ENCODE results near the gene PIGR. TPM values are rescaled to one million over a fixed set of nuclear protein-coding genes. Genes with fewer than 3 reads are reported as not detected.

Gene PIGR
- total RNA-seq, 6 donors from 2014 or later = 396 to 1,034 (median 618) TPM

DNA sequence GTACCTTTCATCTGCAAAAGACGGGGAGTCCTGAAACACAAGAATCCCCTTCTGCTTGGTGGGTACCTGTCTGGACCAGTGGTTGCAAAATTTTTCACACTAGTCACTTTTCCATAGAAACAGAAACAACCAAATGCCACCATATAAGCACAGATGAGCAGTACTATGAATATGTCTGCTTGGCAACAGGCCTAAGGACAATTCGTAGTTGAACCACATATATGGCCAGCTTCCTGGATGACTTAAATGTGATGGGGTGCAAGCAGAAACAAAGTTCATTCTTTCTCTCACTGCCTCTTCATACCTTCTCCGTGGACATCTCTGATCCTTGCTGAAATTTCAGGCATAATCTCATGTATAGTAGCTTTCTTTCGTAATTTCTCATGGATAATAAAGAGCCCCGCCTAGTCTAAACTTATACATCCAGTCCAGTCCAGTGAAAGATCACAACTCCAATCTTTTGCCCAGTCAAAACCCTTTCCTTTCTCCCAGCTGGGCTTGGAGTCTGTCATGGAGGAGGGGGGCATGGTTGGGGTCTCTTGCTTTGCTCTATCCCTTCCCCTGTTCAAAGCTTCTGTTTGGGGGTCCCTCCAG lies 16.9 kb upstream of the PIGR start:
- Histone ChIP-seq H3K4me1 (peaks cover 10 to 15% (median 13%) of the 10 kb centered on the region in 4 donors), H3K9me3 (no peaks in the 10 kb centered on the region), H3K4me3 (no peak overlapping the region), H3K27me3 (no peaks in the 10 kb centered on the region), H3K27ac (no peak overlapping the region), H3K36me3 (no peaks in the 10 kb centered on the region)
- 86 to 88% methylated on average over 5 of the region's 5 CpGs for WGBS, 2 donors
- TF ChIP-seq POLR2AphosphoS5 (IDR thresholded peaks at IDR 0.05) (no peak), POLR2A (IDR thresholded peaks at IDR 0.05) (no peak), EP300 (IDR thresholded peaks at IDR 0.05) (no peak)
- TF ChIP-seq, protein P1, sequence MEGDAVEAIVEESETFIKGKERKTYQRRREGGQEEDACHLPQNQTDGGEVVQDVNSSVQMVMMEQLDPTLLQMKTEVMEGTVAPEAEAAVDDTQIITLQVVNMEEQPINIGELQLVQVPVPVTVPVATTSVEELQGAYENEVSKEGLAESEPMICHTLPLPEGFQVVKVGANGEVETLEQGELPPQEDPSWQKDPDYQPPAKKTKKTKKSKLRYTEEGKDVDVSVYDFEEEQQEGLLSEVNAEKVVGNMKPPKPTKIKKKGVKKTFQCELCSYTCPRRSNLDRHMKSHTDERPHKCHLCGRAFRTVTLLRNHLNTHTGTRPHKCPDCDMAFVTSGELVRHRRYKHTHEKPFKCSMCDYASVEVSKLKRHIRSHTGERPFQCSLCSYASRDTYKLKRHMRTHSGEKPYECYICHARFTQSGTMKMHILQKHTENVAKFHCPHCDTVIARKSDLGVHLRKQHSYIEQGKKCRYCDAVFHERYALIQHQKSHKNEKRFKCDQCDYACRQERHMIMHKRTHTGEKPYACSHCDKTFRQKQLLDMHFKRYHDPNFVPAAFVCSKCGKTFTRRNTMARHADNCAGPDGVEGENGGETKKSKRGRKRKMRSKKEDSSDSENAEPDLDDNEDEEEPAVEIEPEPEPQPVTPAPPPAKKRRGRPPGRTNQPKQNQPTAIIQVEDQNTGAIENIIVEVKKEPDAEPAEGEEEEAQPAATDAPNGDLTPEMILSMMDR (IDR thresholded peaks at IDR 0.05) = no peak
- ATAC-seq (ENCODE audit: low FRiP score in 2 of 2) (no peak), DNase-seq (no peak)

DNA sequence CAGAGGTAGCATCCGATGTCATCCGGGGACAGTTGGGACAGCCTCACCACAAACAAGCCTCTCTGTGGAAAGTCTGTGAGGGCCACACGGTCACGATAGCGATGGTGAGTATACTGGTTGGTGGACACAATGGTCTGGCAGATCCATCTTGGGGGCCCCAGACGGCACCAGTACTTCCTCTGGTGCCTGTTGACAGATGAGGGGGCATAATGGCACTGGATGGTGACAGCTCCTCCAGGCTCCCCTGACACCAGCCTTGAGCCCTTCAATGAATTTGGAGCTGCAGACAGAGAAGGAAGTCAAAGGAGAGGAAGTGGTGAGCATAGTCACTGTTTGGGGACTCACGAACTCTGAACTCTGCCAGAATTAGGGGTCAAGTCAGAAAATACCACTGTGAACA lies 16.0 kb upstream of the PIGR start:
- DNase-seq = no peak
- Histone ChIP-seq H3K27me3 (no peaks in the 10 kb centered on the region), H3K4me3 (no peak overlapping the region), H3K4me1 (peaks cover 4 to 13% (median 5%) of the 10 kb centered on the region in 4 donors), H3K36me3 (no peaks in the 10 kb centered on the region), H3K9me3 (no peaks in the 10 kb centered on the region), H3K27ac (no peak overlapping the region)
- no peak for TF ChIP-seq EP300 (IDR thresholded peaks at IDR 0.05)
- TF ChIP-seq, protein P1 (IDR thresholded peaks at IDR 0.05) = no peak
- TF ChIP-seq POLR2AphosphoS5 (IDR thresholded peaks at IDR 0.05) = no peak
- TF ChIP-seq POLR2A (IDR thresholded peaks at IDR 0.05) = no peak
- peak in 1 of 2 donors; percentile 25 for ATAC-seq (ENCODE audit: low FRiP score in 2 of 2)
- 84 to 85% methylated on average over 3 to 7 of the region's 7 CpGs for WGBS, 2 donors

DNA sequence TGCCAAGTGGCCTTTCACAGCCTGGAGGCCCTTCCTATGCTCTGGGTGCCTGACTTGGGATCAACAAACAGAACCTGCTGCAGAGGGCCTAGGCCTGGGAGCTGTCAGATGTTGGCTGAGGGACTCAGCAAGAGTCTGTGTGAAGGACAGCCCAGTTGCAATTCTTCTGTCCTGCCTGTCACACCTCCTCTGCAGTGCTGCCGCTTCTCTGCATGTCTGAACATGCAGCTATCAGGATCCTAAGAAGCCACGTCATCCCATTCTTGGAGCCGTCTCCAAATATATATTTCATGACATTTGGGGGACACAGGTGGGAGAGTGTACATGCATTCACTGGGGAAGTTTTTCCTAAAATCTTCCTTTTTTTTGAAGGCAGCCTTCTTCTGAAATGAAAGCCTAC lies 15.4 kb upstream of the PIGR start:
- Histone ChIP-seq H3K4me3 (no peak overlapping the region), H3K9me3 (no peaks in the 10 kb centered on the region), H3K27ac (no peak overlapping the region), H3K36me3 (no peaks in the 10 kb centered on the region), H3K27me3 (no peaks in the 10 kb centered on the region), H3K4me1 (peaks cover 0 to 7% (median 0%) of the 10 kb centered on the region in 4 donors)
- DNase-seq = no peak
- no peak for ATAC-seq (ENCODE audit: low FRiP score in 2 of 2)
- no peak for TF ChIP-seq POLR2A (IDR thresholded peaks at IDR 0.05)
- TF ChIP-seq, protein P1 (IDR thresholded peaks at IDR 0.05) = no peak
- WGBS, 2 donors = 77 to 88% methylated on average over 3 of the region's 3 CpGs

DNA sequence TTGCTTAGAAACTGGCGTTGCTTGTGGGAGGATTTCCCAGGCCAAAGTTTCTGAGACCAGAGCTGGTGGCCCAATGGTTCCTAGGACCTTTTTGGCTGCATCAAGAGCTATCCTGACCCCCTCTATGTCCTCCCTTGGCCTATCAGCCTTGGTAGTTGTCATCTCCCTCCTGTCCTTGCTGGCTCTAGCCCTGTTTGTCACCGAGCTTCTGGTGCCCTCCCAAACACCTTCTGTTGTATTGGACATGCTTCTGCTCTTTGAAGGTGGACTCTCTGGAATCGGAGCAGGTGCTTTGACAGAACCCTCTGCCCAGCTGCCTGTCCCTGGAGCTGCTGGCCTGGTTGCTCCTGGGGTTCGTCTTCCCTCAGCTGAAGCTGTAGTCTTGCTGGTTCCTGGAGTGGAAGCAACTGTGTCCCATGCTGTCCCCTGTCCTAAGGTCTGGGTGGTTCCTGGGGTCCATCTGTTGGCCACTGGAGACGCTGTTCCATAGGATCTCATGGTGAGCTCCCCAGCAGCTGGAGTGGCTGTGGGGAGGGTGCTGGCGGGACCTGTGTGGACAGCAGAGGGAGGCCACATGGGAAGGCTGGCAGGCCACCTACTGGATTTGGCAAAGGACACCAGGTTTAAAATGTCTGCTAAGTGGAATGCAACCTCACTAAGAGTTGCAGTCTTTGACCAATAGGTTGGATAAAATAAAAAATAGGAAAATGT lies 14.6 kb upstream of the PIGR start:
- DNase-seq (no peak), ATAC-seq (ENCODE audit: low FRiP score in 2 of 2) (no peak)
- 80 to 93% methylated on average over 5 to 6 of the region's 6 CpGs for WGBS, 2 donors

More for the DNA sequence above, 14.6 kb upstream of the PIGR start:
- H3K4me1 ChIP-seq = peaks cover 0 to 7% (median 2%) of the 10 kb centered on the region in 4 donors
- H3K9me3 ChIP-seq = no peaks in the 10 kb centered on the region
- H3K4me3 ChIP-seq = no peak overlapping the region
- TF ChIP-seq POLR2AphosphoS5 (IDR thresholded peaks at IDR 0.05) = no peak
- no peak for TF ChIP-seq POLR2A (IDR thresholded peaks at IDR 0.05)
- TF ChIP-seq EP300 (IDR thresholded peaks at IDR 0.05) = no peak
- TF ChIP-seq, protein P1 (IDR thresholded peaks at IDR 0.05) = no peak
- H3K27ac ChIP-seq = no peak overlapping the region
- no peaks in the 10 kb centered on the region for H3K36me3 ChIP-seq
- no peaks in the 10 kb centered on the region for H3K27me3 ChIP-seq
